HG03342 (cell line): ENCODE measurements around the gene CACNA2D2.

Experiments used
- ATAC-seq: cut with Tn5 transposase; IDR thresholded peaks from one replicate; pipeline ENCODE4 v1.9.1; 2021; ENCODE audit warnings: mild to moderate bottlenecking, moderate library complexity; ENCODE audit not compliant: unreplicated experiment

CACNA2D2 gene

GRCh38 chr3:50334339-50335075, 168.9 kb downstream of the CACNA2D2 start:
- ATAC-seq = no peak

DNA sequence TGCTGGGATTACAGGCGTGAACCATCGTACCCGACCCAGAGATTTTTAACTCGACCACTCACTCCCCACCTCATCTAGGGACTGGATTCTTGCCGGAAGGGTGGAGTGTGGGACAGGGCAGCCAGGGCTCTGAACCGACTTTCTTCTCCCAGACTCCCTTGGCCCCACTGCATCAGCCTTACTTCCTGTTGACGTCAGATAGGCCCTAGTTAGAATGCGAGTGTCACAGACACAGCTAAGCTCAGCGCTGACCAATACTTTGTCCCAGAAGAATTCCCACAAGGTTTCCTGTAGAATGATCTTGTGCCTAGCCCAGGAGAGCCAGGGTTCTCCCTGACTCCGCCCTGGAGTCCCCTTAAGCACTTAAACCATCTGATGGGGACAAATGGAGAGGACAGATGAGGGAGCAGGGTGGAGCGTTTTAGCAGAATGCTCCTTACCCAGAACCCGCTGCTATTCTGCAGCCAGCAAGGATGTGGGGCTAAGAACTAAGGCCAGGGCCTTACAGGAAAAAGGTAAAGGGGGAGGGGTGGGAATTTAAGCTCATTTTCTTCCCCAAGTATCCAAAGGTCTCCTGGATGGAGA, 169.6 kb downstream of the CACNA2D2 start:
- no peak for ATAC-seq

- no peak for ATAC-seq
These were observed 172.0 kb downstream of the CACNA2D2 start for GRCh38 chr3:50331364-50331907.

GRCh38 chr3:50330330-50330729, 173.1 kb downstream of the CACNA2D2 start:
- ATAC-seq = no peak

- peak; percentile 90 for ATAC-seq
These were observed 175.3 kb downstream of the CACNA2D2 start, which contains the start of gene TUSC2 for GRCh38 chr3:50327943-50328691. TUSC2 (minus strand) TSS chr3:50328223; CDS start chr3:50328099, 124 bp downstream.

DNA sequence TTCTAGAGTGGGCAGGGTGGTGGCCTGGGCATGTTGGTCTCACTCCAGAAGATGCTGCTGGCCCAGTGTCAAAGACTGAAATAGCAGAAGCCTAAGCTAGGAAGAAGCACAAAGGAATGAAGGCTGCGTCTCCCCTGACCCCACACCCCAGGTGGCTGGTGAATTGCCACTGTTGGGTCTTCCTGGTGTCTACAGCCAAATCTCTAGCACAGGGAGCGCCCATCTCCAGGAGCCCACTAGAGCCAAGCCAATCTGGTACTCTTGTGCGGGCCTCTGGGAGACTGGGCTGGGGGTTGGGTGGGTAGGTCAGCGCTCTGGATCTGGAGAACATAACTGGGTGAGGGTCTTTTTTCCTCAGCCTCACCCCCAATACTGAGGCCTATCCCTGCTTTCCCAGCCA, 176.3 kb downstream of the CACNA2D2 start:
- no peak for ATAC-seq

DNA sequence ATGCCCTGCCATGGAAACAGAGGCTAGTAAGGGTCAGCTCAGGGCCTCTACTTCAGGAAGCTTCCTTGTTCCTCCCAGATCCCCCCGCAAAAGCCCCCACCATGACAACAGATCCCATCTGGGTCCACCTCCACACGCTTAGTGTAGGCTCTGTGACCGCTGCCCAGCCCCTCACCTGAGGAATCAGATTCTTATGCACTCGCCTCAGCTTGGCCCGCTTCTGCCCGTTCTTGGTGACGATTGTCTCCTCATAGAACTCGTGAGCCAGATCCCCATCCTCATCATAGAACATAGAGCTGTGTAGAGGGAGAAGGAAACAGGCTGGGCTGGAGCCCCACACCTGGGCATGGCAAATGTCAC, 177.3 kb downstream of the CACNA2D2 start:
- ATAC-seq = no peak

GRCh38 chr3:50325497-50326181, 177.8 kb downstream of the CACNA2D2 start:
- no peak for ATAC-seq

- ATAC-seq = no peak
These were observed 178.3 kb downstream of the CACNA2D2 start for GRCh38 chr3:50325113-50325480.

- no peak for ATAC-seq
These were observed 178.9 kb downstream of the CACNA2D2 start for GRCh38 chr3:50324351-50325112.

DNA sequence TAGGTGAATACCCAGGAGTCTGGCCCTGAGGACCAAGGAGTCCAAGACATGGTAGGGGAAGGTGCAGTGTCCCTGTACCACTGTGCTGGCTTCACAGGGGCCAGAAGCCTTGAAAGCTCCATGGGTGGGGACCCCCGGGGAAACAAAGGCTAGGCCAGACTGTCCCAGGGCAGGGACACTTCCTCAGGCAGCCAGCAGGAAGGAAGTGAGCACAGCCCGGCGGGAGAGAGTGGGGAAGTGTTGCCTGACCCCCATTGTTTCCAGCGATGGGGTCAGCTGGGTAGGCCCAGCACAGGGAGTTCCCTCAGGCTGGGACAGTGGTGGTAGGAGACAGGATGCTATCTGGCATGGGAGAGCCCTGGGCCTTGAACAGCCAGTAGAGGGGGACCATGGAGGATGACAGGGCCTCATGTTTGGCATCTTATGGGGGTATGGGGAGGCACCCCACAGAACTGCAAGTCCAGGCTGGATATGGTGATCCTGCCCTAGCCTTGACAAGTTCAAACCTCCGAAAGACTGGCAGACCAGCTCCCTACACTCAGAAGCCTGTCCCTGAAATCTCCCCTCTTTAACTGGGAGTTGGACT, 179.7 kb downstream of the CACNA2D2 start:
- ATAC-seq = no peak

DNA sequence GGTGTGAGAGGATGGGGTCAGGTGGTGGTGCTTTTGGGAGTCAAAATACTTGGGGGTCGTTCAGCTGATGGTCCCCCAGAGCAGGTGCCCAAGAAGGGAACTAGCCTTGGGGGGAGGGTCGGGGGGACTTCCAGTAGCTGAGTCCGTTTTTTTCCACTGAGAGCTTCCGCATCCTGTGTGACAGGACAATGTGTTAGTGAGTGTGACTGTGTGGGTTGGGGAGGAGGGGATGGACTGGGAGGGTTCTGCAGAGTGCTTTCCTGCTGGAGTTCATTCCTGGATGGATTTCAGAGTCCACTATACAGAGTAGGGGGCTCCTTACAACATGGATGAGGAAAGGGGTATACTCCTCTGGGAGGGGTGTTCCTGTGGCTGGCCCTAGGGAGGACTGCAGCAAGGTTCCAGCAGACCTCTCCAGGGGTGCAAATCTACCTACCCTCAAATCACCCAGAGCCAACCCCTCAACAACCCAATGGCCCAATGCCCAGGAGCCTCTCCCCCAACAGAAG, 180.3 kb downstream of the CACNA2D2 start:
- no peak for ATAC-seq

DNA sequence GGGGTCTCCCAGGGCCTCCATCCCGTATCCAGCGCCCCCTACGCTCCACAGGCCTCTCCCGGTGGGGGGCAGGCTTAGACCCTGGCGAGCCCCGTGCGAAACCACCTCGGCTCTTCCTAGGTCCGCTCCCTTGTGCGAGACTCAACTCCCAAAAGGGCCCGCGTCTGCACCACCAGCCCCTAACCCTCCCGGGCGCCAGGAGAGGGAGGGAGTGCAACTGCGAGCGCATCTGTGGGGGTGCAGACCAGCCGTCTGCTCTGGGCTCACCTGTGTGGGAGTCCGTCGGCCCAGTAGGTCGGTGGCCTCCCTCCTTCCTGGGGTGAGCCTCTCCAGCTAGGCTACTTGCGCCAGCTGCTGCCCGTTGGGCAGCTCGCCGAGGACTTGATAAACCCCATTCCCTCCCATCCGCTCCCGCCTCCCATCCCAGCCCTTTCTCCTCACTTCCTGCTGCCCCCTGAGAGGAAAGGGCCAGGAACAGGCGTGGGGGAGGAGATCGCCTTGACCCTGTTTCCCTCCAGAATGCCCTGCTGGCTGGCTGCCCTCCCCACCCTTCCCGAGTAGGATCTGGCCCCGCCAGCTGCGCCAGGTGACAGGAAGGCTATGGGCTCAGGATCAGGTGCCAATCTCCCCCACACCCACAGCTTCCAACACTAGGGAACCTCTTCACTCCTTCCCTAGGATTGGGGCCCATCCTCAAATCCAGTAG, 180.9 kb downstream of the CACNA2D2 start, which contains the start of gene HYAL2:
TSS of gene HYAL2 (minus strand) at position 360 of the 706 bp plus-strand sequence. CDS start 2,256 bp downstream, outside the sequence.
- ATAC-seq = no peak

DNA sequence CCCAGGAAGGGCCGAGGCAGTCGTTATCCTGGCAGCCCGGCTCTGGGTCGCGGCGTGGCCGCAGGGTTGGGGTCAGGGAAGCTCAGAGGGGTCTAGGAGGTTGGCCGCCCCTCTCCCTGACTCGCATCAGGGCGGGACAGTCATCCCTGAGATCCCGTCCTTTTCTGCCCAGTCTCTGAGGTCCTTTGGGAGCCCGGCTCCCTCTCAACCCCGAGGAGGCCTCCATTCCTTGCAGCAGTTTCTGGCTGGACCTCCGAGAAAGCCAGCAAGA, 181.4 kb downstream of the CACNA2D2 start:
- ATAC-seq = no peak

DNA sequence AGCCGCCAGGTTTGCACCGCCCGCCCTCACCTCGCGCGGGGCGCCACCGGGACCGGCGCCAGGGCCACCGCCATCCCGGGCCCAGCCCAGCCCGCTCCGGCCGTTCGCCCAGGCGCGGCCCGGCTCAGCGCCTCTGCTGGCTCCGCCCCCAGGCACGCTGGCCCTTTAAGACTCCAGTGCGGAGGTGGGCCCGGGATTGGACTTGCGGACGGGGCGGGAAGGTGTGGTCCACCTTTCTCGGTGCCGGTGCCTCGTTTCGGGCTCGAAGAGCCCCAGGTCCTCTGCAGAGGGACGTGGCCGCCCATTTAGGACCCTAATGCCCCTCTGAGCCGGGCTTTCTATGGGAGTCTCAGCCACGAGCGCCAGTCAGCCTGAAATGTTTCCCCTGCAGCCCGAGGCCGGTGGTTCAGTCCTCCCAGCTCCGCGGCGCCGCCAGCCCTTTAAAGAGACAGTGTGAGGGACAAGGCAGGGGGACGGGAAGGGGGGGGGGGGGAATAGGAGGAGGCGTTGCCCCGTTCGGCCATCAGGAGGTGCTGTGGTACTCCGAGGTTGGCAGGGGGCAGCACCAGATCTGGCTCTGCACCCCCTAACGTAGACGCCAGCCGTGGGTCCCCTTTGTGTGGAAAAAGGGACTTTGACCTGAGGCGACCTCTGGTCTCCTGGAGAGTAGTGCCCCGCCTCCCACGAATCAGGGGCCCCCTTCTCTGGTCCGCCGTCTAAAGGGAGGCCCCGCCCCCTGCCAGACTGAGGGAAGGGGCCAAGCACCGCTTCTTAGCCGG, 181.9 kb downstream of the CACNA2D2 start:
- peak; percentile 64 for ATAC-seq

GRCh38 chr3:50320853-50321335, 182.5 kb downstream of the CACNA2D2 start:
- ATAC-seq = peak; percentile 36

- ATAC-seq = no peak
These were observed 183.4 kb downstream of the CACNA2D2 start for GRCh38 chr3:50319894-50320625.
